MM.1S (cell line): ENCODE measurements around the gene GRIN3B.

ENCODE experiments used
- DNase-seq: peaks from one replicate; pipeline ENCODE4 v3.0.0-alpha.2; 2015
- H2AFZ ChIP-seq: fragments of 300-600 bp; sonication (generic); 2 replicates; pipeline ENCODE4 v1.6.0; 2016; ENCODE audit warnings: antibody characterized with exemption, low read length
- H3F3A ChIP-seq: fragments of 300-600 bp; sonication (generic); 2 replicates; pipeline ENCODE4 v1.6.1; 2016; ENCODE audit warnings: mild to moderate bottlenecking, antibody characterized with exemption, low read length, moderate library complexity, mixed read lengths; ENCODE audit not compliant: insufficient read depth
- H3K27ac ChIP-seq: fragments of 300-600 bp; sonication (generic); 2 replicates; pipeline ENCODE4 v1.5.1; 2016; ENCODE audit warnings: mild to moderate bottlenecking, low read length
- H3K27me3 ChIP-seq: fragments of 300-600 bp; sonication (generic); replicated peaks from 2 replicates; pipeline ENCODE4 v1.6.0; 2016; ENCODE audit warnings: low read length; ENCODE audit not compliant: insufficient read depth
- H3K36me3 ChIP-seq: fragments of 300-600 bp; sonication (generic); replicated peaks from 2 replicates; pipeline ENCODE4 v1.6.1; 2016; ENCODE audit warnings: mild to moderate bottlenecking, low read length, mixed read lengths; ENCODE audit not compliant: insufficient read depth
- H3K4me1 ChIP-seq: fragments of 300-600 bp; sonication (generic); 2 replicates; pipeline ENCODE4 v1.6.1; 2016; ENCODE audit warnings: low read length, mixed read lengths
- H3K4me2 ChIP-seq: fragments of 300-600 bp; sonication (generic); 2 replicates; pipeline ENCODE4 v1.6.0; 2016; ENCODE audit warnings: low read depth, low read length
- H3K4me3 ChIP-seq: fragments of 300-600 bp; sonication (generic); 2 replicates; pipeline ENCODE4 v1.5.1; 2016; ENCODE audit warnings: low read length, mixed read lengths
- H3K79me2 ChIP-seq: fragments of 300-600 bp; sonication (generic); 2 replicates; pipeline ENCODE4 v1.6.1; 2016; ENCODE audit warnings: mixed run types, low read length, mixed read lengths
- H3K9ac ChIP-seq: fragments of 300-600 bp; sonication (generic); 2 replicates; pipeline ENCODE4 v1.6.1; 2016; ENCODE audit warnings: low read length, mixed read lengths
- H3K9me2 ChIP-seq: fragments of 300-600 bp; sonication (generic); replicated peaks from 2 replicates; pipeline ENCODE4 v1.6.1; 2016; ENCODE audit warnings: mild to moderate bottlenecking, low read length, mixed read lengths; ENCODE audit not compliant: insufficient read depth
- H3K9me3 ChIP-seq: fragments of 300-600 bp; sonication (generic); replicated peaks from 2 replicates; pipeline ENCODE4 v1.6.1; 2016; ENCODE audit warnings: mild to moderate bottlenecking, low read length, mixed read lengths; ENCODE audit not compliant: insufficient read depth
- H4K20me1 ChIP-seq: fragments of 300-600 bp; sonication (generic); 2 replicates; pipeline ENCODE4 v1.6.1; 2016; ENCODE audit warnings: mild to moderate bottlenecking, low read length, moderate library complexity, mixed read lengths; ENCODE audit not compliant: insufficient read depth
- EZH2 ChIP-seq: fragments of 300-600 bp; sonication (generic); optimal IDR thresholded peaks from 2 replicates; pipeline ENCODE3; 2017; ENCODE audit warnings: low read depth, mild to moderate bottlenecking, antibody characterized with exemption, low read length, mixed read lengths
- EZH2phosphoT487 ChIP-seq: fragments of 300-600 bp; sonication (generic); IDR thresholded peaks from 2 replicates; pipeline ENCODE4 v1.6.1; 2018; ENCODE audit warnings: antibody characterized with exemption, low read length
- TF ChIP-seq, protein P1 (sequence below): fragments of 300-600 bp; sonication (generic); IDR thresholded peaks from 2 replicates; pipeline ENCODE4 v1.5.1; 2016; ENCODE audit warnings: antibody characterized with exemption, low read length, mixed read lengths

GRIN3B gene

DNA sequence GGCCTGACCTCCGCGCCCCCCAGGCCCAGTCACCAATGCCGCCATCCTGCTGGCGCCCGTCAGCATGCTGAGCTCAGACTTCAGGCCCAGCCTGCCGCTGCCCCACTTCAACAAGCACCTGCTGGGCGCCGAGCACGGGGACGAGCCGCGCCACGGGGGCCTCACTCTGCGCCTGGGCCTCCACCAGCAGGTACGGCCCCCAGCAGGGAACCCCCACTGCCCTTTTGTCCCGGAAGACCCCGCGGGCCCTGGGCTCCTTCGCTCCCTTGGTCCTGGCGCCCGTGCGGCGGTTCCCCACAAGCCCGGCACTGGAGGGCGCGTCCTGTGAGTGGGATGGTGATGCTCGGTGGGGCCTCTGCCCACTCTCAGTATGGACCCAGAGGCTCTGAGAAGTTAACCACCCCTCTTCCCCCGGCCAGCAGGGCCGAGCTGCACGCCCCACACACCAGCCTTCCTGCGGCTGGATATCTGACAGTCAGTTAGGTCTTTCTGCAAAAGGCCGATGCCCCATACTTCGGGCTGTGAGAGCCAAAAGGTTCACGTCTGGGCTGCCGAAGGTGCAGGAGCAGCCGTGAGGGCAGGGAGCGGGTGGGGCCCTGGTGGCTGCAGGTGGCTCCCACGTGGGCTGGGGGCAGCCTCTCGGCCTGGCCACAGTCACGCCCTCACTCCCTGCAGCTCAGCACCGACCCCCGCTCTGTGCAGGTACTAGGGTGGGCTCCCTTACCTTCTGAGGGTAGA, 8.1 kb upstream of the GRIN3B start:
- no peak overlapping the region for H3K4me2 ChIP-seq
- H3F3A ChIP-seq: peaks cover 7% of the 10 kb centered on the region; the same call in 1 of the 2 replicates
- H3K4me3 ChIP-seq: no peak overlapping the region
- TF ChIP-seq, protein P1, sequence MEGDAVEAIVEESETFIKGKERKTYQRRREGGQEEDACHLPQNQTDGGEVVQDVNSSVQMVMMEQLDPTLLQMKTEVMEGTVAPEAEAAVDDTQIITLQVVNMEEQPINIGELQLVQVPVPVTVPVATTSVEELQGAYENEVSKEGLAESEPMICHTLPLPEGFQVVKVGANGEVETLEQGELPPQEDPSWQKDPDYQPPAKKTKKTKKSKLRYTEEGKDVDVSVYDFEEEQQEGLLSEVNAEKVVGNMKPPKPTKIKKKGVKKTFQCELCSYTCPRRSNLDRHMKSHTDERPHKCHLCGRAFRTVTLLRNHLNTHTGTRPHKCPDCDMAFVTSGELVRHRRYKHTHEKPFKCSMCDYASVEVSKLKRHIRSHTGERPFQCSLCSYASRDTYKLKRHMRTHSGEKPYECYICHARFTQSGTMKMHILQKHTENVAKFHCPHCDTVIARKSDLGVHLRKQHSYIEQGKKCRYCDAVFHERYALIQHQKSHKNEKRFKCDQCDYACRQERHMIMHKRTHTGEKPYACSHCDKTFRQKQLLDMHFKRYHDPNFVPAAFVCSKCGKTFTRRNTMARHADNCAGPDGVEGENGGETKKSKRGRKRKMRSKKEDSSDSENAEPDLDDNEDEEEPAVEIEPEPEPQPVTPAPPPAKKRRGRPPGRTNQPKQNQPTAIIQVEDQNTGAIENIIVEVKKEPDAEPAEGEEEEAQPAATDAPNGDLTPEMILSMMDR: no peak
- TF ChIP-seq EZH2 (no peak), EZH2phosphoT487 (no peak)
- H3K9me2 ChIP-seq: no peaks in the 10 kb centered on the region
- H3K36me3 ChIP-seq: 0 out of 2 replicates have a peak, but pooled peaks cover 5% of the 10 kb centered on the region
- no peak overlapping the region for H3K9ac ChIP-seq
- no peaks in the 10 kb centered on the region; the same call in 1 of the 2 replicates for H3K27me3 ChIP-seq
- no peaks in the 10 kb centered on the region for H3K9me3 ChIP-seq
- peaks cover 5% of the 10 kb centered on the region for H3K4me1 ChIP-seq
- DNase-seq: peak; percentile 18
- H3K27ac ChIP-seq: no peak overlapping the region
- H4K20me1 ChIP-seq: no peaks in the 10 kb centered on the region
- H3K79me2 ChIP-seq: no peaks in the 10 kb centered on the region
- H2AFZ ChIP-seq: no peak overlapping the region

DNA sequence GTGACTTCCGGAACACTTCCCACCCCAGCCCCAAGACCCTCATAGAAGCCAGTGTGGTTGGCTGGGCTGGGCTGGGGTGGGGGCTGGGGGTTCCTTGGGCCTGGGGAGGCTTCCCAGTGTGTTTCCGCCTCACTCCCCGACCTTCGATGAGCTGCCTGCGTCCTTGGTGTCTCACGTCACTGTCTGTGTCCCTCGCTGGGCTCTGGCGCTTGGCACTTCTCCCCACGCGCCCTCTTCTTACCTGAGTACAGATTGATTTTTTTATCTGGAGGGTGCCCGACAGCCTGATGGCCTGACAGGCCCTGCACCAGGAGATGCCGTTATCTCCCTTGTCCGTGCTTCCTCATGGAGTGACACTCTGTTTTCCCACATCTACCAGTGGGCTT, 7.6 kb upstream of the GRIN3B start:
- Histone ChIP-seq H3K9ac (no peak overlapping the region), H3K9me2 (no peaks in the 10 kb centered on the region), H3K27me3 (peaks cover 2% of the 10 kb centered on the region), H4K20me1 (no peaks in the 10 kb centered on the region), H3F3A (peaks cover 7% of the 10 kb centered on the region; the same call in 1 of the 2 replicates), H3K4me3 (no peak overlapping the region), H3K36me3 (0 out of 2 replicates have a peak, but pooled peaks cover 5% of the 10 kb centered on the region), H2AFZ (no peak overlapping the region), H3K4me1 (peaks cover 5% of the 10 kb centered on the region), H3K27ac (no peak overlapping the region), H3K79me2 (no peaks in the 10 kb centered on the region), H3K9me3 (no peaks in the 10 kb centered on the region), H3K4me2 (no peak overlapping the region)
- TF ChIP-seq EZH2 (no peak), EZH2phosphoT487 (no peak)
- TF ChIP-seq, protein P1: no peak
- DNase-seq: no peak

- H3K27ac ChIP-seq: no peak overlapping the region
- H3K4me1 ChIP-seq: peaks cover 5% of the 10 kb centered on the region
- H3K79me2 ChIP-seq: no peaks in the 10 kb centered on the region
- H3K9me3 ChIP-seq: no peaks in the 10 kb centered on the region
- H3K9me2 ChIP-seq: no peaks in the 10 kb centered on the region
- H4K20me1 ChIP-seq: no peaks in the 10 kb centered on the region
- H3K27me3 ChIP-seq: peaks cover 10% of the 10 kb centered on the region
- DNase-seq: no peak
- no peak overlapping the region for H3K4me3 ChIP-seq
- peaks cover 7% of the 10 kb centered on the region; the same call in 1 of the 2 replicates for H3F3A ChIP-seq
- H3K9ac ChIP-seq: no peak overlapping the region
- TF ChIP-seq, protein P1: no peak
- TF ChIP-seq EZH2phosphoT487 (no peak), EZH2 (no peak)
- no peak overlapping the region for H2AFZ ChIP-seq
- no peak overlapping the region for H3K4me2 ChIP-seq
- 0 out of 2 replicates have a peak, but pooled peaks cover 5% of the 10 kb centered on the region for H3K36me3 ChIP-seq
Measured at GRCh38 chr19:993361-993830, 6.8 kb upstream of the GRIN3B start.
